ENCODE data around the gene MYG1. TPM values are rescaled to one million over a fixed set of nuclear protein-coding genes. Genes with fewer than 3 reads are reported as not detected.

The MYG1 gene
- total RNA-seq, 1 donor from 2014 or later, result 53.2 TPM

DNA sequence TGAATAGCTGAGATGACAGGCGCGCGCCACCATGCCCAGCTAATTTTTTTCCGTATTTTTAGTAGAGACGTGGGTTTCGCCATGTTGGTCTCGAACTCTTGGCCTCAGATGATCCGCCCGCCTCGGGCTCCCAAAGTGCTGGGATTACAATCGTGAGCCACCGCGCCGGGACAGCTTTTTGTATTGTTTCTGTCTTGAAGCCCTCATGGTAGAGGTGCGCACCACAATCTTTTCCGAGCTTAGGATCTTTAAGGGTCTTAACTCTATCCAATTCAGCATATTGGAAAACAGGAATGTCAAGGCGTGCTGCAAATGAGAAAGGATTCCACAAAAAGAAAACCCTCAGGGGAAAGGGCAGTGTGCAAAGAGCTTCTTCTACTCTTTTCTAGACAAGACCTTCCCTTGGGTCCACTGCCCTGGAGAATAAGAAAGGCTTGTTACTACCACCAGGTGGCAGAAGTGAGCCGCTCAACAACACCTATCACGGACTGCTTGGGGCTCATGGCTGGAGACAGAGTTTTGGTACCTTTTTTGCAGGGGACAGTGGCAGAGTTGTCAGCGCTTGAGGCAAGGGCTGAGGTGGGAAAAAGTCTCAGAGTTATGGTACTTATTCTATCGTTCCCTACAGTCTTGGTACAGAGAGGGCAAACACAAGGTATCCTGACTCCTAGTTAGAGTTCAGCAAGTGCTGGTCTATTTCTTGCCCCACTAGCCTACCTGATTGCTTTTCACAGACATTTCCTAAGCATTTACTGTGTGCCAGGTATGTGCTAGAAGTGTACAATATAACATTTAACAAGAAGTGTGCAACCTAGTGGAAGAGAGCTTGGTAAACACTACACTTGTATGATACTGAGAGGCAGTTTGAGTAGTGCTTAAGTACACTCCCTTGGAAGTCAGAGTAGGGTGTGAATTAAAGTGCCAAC, 53.1 kb downstream of the MYG1 start:
- intact Hi-C loops (cut with micrococcal nuclease), result loop anchor here (1.0 to 2.0 kb wide), 7 partner anchors 27 to 156 kb away; partner anchors contain the start of gene PRR13

DNA sequence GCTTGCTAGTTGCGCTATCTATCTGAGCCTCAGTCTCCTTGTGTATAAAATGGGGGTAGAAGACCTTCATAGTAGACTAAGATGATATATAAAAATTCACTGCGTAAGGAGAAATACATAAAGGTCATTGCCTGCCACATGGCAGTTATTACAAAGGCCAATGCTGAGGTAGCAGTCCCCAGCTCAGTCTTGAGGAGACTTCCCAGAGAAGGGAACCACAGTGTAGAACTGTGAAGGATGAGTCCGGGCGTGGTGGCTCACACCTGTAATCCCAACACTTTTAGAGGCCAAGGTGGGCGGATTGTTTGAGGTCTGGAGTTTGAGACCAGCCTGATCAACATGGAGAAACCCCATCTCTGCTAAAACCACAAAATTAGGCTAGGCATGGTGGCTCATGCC, 53.8 kb downstream of the MYG1 start:
- intact Hi-C loops (cut with micrococcal nuclease), result loop anchor here (2.0 kb wide), 2 partner anchors 28 to 60 kb away; no protein-coding TSS in a partner anchor

DNA sequence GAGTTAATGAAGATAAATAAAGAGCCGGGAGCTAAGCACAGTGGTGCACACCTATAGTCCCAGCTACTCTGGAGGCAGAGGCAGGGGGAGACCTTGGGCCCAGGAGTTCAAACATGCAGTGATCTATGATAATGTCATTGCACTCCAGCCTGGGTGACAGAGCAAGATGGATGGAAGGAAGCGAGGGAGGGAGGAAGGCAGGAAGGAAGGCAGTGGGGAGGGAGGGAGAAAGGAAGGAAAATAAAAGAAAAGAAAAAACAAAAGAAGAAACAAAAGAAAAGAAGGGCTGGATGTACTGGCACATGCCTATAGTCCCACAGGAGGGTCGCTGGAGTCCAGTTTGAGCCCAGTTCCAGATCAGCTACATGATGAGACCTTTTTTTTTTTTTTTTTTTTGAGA, 55.6 kb downstream of the MYG1 start:
- intact Hi-C loops (cut with micrococcal nuclease), result no loop called here

Other genes starting within 250 kb of the MYG1 start
- 1.7 and 2.5 TPM in 2 replicates for gene TNS2, start 249.6 kb upstream of the MYG1 start, total RNA-seq
- gene SPRYD3, start 220.3 kb upstream of the MYG1 start, total RNA-seq, result 33.9 and 35.7 TPM in 2 replicates
- not detected in 2 replicates for gene IGFBP6, start 202.0 kb upstream of the MYG1 start, total RNA-seq
- not detected in 2 replicates for gene SOAT2, start 196.2 kb upstream of the MYG1 start, total RNA-seq
- gene ZNF740, start 119.0 kb upstream of the MYG1 start, total RNA-seq, result 44.1 and 51.7 TPM in 2 replicates
- gene CSAD, start 118.8 kb upstream of the MYG1 start, total RNA-seq, result 30.7 and 43.6 TPM in 2 replicates
- gene ITGB7, start 92.4 kb upstream of the MYG1 start, total RNA-seq, result 734 and 751 TPM in 2 replicates
- gene RARG, start 67.5 kb upstream of the MYG1 start, total RNA-seq, result 56.8 and 62.0 TPM in 2 replicates
- 58.2 and 63.4 TPM in 2 replicates for gene ESPL1, start 31.4 kb upstream of the MYG1 start, total RNA-seq
- 309 and 313 TPM in 2 replicates for gene PFDN5, start 4.2 kb upstream of the MYG1 start, total RNA-seq
- 64.2 and 66.1 TPM in 2 replicates for gene AAAS, start 21.9 kb downstream of the MYG1 start, total RNA-seq
- 0.07 TPM in 1 of 2 replicates, not detected in the other for gene SP7, start 36.7 kb downstream of the MYG1 start, total RNA-seq
- 75.7 and 78.0 TPM in 2 replicates for gene SP1, start 80.5 kb downstream of the MYG1 start, total RNA-seq
- gene AMHR2, start 124.2 kb downstream of the MYG1 start, total RNA-seq, result not detected in 2 replicates
- 214 and 222 TPM in 2 replicates for gene PRR13, start 142.0 kb downstream of the MYG1 start, total RNA-seq
- 684 and 700 TPM in 2 replicates for gene PCBP2, start 152.4 kb downstream of the MYG1 start, total RNA-seq
- gene MAP3K12, start 199.8 kb downstream of the MYG1 start, total RNA-seq, result 29.6 and 30.1 TPM in 2 replicates
- 39.9 and 41.0 TPM in 2 replicates for gene TARBP2, start 201.6 kb downstream of the MYG1 start, total RNA-seq
- gene NPFF, start 207.8 kb downstream of the MYG1 start, total RNA-seq, result 0.44 TPM in 1 of 2 replicates, not detected in the other

Measured in T-helper 1 cell treated with Interleukin-12 subunit alpha and Interleukin-12 subunit beta and Interleukin-4 antibody, amounts not matched to agents 30 ng/mL and 1 ng/mL, for 36 hours (primary cell).